ENCODE data around the gene IL4I1.
A peak's percentile ranks its signal among the peaks of the same experiment; 100 is the strongest.

IL4I1 gene

DNA sequence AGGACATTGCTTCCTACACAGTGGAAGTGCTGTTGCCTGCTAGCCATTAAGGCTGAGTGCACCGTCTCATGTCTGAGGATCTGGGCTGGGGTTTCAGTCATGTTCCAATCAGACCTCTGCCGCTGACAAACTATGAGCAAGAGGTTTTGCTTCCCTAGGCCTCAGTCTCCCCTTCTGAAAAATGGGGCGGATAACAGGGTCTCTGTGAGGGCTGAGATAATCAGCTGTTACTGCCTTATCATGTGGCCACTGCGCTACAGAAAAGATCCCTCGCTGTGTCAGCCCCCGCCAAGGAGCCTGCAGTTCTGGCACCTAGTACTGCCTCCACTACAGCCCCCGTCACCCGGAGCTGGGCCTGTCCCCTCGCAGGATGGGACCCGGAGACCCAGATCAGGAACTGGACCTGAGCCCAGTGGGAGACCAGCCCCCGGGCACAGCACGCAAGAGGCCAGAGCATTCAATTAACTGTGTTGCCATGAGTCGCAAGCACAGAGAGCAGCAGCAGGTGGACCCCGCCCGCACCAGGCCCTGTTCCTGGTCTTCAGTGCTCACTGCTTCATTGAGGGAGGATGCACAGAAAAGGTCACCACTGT is 26.3 kb downstream of the IL4I1 start:
- TF ChIP-seq, protein P1, sequence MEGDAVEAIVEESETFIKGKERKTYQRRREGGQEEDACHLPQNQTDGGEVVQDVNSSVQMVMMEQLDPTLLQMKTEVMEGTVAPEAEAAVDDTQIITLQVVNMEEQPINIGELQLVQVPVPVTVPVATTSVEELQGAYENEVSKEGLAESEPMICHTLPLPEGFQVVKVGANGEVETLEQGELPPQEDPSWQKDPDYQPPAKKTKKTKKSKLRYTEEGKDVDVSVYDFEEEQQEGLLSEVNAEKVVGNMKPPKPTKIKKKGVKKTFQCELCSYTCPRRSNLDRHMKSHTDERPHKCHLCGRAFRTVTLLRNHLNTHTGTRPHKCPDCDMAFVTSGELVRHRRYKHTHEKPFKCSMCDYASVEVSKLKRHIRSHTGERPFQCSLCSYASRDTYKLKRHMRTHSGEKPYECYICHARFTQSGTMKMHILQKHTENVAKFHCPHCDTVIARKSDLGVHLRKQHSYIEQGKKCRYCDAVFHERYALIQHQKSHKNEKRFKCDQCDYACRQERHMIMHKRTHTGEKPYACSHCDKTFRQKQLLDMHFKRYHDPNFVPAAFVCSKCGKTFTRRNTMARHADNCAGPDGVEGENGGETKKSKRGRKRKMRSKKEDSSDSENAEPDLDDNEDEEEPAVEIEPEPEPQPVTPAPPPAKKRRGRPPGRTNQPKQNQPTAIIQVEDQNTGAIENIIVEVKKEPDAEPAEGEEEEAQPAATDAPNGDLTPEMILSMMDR (IDR thresholded peaks at IDR 0.05; ENCODE audit: extremely low read depth, missing control alignments) = no peak
- no peak for DNase-seq (ENCODE audit: low spot score)

DNA sequence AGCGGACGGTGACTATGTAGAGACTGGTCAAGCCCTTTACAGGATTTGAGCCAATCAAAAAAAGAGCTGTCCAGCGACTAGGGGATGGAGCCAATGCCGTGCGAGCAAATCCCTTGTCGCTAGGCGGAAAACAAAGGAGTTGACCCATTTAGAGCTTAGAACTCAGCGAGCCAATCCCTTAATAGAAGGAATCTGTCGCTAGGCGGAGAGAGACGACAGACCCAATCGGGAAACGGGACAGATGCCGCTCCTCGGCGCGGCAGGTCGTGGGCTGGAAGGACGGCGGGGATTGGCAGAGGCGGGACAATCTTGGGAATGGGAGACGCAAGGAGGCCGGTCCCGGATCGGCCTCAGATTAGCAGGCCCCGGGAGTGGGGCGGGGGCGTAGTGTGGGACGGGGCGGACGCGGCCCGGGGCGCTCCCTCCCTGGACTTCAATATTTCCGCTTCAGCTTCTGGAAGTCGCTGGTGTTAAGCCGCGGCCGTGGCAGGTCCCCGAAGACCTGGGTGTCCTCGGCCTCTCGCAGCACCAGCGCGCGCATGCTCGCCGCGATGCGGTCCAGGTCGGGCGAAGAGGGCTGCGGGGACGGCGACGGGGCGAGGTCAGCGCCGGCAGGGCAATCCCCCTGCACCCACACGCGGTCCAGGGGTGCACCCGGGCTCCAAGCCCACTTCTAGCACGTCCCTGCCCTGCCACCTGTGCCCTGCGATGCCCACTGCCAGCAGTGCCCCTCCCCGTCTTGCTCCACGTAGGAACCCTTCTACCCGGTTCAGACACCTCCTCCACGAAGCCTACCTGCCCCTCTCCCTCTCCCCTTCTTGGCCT is 27.0 kb downstream of the IL4I1 start:
- TF ChIP-seq, protein P1 (IDR thresholded peaks at IDR 0.05; ENCODE audit: extremely low read depth, missing control alignments) = no peak

DNA sequence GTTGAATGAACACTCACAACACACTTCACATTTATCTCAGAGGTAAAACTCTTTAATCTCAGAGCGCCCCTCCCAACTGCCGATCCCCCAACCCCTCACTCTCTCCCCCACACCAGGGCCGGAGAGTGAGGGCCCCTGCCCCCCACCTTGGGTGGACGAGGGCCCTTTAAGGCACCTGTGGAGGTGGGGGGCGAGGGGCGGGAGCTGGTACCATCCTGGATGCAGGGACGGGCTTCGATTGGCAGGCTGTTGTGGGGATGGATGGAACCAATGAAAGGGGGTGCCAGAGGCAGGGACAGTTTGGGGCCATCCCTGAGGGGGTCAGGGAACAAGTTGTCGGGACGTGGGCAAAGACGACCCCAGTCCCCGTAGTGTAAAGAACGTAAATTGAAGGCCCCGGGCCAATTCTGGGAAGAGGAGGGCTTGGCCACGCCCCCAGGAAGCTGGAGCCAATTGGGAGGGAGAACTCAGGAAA is 27.6 kb downstream of the IL4I1 start:
- TF ChIP-seq, protein P1 (IDR thresholded peaks at IDR 0.05; ENCODE audit: extremely low read depth, missing control alignments) = no peak
- DNase-seq (ENCODE audit: low spot score) = no peak

More for the DNA sequence above, 27.0 kb downstream of the IL4I1 start:
- DNase-seq (ENCODE audit: low spot score) = peak; percentile 93

DNA sequence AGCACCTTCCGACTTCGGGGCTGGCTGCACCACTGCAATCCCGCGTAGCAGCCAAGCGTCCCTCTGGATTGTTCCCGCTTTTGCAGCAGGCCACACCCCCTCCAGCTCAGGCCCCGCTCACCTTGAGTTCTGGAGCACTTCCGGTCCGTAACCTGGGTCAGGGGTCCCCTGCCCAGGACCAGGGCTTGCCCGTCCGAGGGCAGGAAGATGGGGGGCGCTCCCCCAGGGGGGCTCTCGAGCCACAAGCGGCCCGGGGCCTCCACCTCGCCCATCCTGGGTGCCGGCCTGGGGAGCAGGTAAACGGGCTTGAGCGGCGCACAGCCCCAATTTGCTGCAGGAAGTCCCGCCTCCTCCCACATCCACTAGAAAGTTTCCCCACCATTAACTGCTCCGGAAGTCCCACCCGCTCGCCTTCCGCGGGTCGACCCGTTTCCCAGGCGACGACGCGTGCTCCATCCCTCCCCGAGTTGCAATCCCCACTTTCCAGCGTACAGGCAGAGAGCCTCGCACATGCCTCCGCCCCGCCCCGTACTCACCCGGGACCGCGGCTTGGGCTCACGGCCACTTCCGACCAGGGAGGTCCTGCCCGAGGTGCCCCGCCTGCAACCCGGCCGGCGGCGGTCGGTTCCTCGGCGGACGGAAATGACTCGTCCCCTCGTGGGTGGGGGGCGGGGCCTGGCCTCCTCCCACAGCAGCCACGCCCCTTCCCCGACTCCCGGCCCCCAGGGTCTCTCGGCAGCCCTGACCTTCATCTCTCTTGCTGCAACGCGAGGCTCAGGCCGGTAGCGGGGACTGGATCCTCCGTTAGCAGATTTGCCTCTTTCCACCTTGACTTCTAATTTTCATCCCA is 29.5 kb downstream of the IL4I1 start, which contains the start of gene PNKP:
Gene PNKP (minus strand): TSS at position 644 of the 850 bp plus-strand sequence. CDS start 372 bp downstream, at position 272.
- DNase-seq (ENCODE audit: low spot score) = peak; percentile 96
- TF ChIP-seq, protein P1 (IDR thresholded peaks at IDR 0.05; ENCODE audit: extremely low read depth, missing control alignments) = no peak

DNA sequence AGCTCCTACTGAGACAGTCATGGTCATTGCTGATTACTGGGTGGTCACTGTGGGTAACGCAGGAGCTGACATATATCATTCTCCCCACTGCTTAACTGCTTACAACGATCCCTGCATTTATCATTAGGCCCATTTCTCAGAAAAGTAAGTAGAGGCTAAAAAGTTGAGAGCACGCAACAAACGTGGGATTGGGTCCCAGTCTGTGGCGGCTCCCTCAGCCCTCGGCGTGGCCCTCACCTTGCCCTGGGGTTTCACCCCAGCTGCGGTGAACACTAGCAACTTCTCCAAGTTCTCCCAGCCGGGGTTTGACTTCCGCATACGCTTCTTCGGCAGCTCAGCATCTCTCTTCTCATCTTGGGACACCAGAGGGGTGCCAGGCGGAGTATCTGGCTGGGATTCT is 31.8 kb downstream of the IL4I1 start:
- TF ChIP-seq, protein P1 (IDR thresholded peaks at IDR 0.05; ENCODE audit: extremely low read depth, missing control alignments) = no peak
- DNase-seq (ENCODE audit: low spot score) = no peak

DNA sequence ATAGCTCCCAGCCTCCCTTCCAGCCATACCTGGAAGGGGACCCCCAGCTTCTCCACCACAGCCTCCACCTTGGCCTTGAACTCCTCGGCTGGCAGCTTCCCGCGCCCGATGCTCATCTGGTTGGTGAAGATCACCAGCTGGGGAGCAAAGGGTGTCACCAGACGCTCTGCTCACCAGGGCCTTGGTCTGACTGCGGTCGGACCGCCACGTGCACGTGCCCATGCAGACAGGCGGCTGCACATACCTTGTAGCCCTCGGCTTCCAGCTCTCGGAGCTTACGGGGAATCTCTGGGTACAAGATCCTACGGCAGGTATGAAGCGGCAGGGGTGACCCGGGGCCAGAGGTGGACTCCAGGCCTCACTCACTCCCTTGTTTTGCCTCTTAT is 32.8 kb downstream of the IL4I1 start:
- DNase-seq (ENCODE audit: low spot score) = no peak

More for the DNA sequence above, 32.8 kb downstream of the IL4I1 start:
- TF ChIP-seq, protein P1 (IDR thresholded peaks at IDR 0.05; ENCODE audit: extremely low read depth, missing control alignments) = no peak
